MM.1S (cell line): Measurements from ENCODE around the gene IFI35.

Source experiments
- CTCF ChIP-seq: fragments of 300-600 bp; sonication (generic); IDR thresholded peaks from 2 replicates; pipeline ENCODE4 v1.5.1; 2016; ENCODE audit warnings: antibody characterized with exemption, low read length, mixed read lengths
- EZH2 ChIP-seq: fragments of 300-600 bp; sonication (generic); optimal IDR thresholded peaks from 2 replicates; pipeline ENCODE3; 2017; ENCODE audit warnings: low read depth, mild to moderate bottlenecking, antibody characterized with exemption, low read length, mixed read lengths
- EZH2phosphoT487 ChIP-seq: fragments of 300-600 bp; sonication (generic); IDR thresholded peaks from 2 replicates; pipeline ENCODE4 v1.6.1; 2018; ENCODE audit warnings: antibody characterized with exemption, low read length

- TF ChIP-seq CTCF (no peak), EZH2 (no peak), EZH2phosphoT487 (no peak)
Observed at GRCh38 chr17:43011728-43012472, 5.3 kb downstream of the IFI35 start.
